Duodenal mucosa (tissue), 2 donors: ENCODE data around the gene HYOU1.
"Not testable (repeated sequence)": the region's sequence is repeated elsewhere in the genome, so short reads cannot be mapped to it uniquely, and the experiment has no call there.

Experiments used
- H3K27ac ChIP-seq: one replicate; pipeline ENCODE4 v1.7.0; 2013; ENCODE audit warnings: low read depth, low read length
- H3K27me3 ChIP-seq, 2 donors: one replicate each; pipeline ENCODE4 v1.7.0; 2013; ENCODE audit warnings: low read length in 2 of 2, control low read depth in 1 of 2; ENCODE audit not compliant: insufficient read depth in 2 of 2, control insufficient read depth in 1 of 2
- H3K36me3 ChIP-seq, 2 donors: one replicate each; pipeline ENCODE4 v1.7.0; 2013; ENCODE audit warnings: low read length in 2 of 2, control low read depth in 1 of 2; ENCODE audit not compliant: insufficient read depth in 2 of 2, control insufficient read depth in 1 of 2
- H3K4me1 ChIP-seq, 2 donors: one replicate each; pipeline ENCODE4 v1.7.0; 2013; ENCODE audit warnings: low read length in 2 of 2, control low read depth in 1 of 2; ENCODE audit not compliant: insufficient read depth in 2 of 2, control insufficient read depth in 1 of 2
- H3K4me3 ChIP-seq, 2 donors: one replicate each; pipeline ENCODE4 v1.7.0; 2013; ENCODE audit warnings: low read length in 2 of 2, low read depth in 1 of 2
- H3K9ac ChIP-seq, 2 donors: one replicate each; pipeline ENCODE4 v1.7.0; 2013; ENCODE audit warnings: low read length in 2 of 2, low read depth in 1 of 2
- H3K9me3 ChIP-seq, 2 donors: one replicate each; pipeline ENCODE4 v1.7.0; 2013; ENCODE audit warnings: low read length in 2 of 2, control low read depth in 1 of 2; ENCODE audit not compliant: control insufficient read depth in 1 of 2

HYOU1 gene

DNA sequence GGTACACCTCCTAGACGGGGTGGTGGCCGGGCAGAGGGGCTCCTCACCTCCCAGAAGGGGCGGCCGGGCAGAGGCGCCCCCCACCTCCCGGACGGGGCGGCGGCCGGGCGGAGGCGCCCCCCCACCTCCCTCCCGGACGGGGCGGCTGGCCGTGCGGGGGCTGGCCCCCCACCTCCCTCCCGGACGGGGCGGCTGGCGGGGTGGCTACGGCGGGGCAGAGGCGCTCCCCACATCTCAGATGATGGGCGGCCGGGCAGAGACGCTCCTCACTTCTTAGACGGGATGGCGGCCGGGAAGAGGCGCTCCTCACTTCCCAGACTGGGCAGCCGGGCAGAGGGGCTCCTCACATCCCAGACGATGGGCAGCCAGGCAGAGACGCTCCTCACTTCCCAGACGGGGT, 2.1 kb upstream of the HYOU1 start:
- not testable (repeated sequence) for H3K27me3 ChIP-seq, H3K9me3 ChIP-seq, H3K4me3 ChIP-seq, H3K9ac ChIP-seq, H3K27ac ChIP-seq
- Histone ChIP-seq H3K36me3 (peaks cover 12 to 13% of the 10 kb centered on the region in 2 donors), H3K4me1 (peaks cover 19 to 22% of the 10 kb centered on the region in 2 donors)

DNA sequence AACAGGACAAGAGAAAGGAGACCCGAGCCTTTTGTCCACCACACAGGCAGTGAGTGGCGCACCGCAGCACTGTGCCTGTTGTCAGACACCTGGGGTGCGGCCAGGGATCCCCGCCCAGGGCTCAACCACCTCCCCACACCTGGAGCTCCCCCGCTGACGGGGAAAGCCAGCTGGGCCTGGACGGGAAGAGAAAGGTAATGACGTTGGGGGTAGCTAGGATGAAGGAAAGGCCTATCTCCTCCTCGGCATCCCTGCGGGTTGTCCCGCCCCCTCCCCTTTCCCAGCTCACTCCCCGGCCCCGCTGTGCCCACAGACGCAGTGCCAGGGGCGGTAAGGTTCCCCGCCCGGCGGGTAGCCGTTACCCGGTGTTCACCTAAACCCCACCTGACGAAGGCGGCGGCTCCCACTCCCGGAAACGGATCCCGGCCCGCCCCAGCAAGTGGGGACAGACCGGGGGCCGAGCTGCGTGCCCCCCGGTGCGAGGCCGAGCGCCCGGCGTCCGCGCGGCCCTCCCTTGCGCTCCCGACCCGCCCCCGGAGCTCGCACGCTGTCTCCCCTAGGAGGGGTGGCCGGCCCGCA, 495 bp downstream of the HYOU1 start:
- H3K36me3 ChIP-seq: peaks cover 37 to 40% of the 10 kb centered on the region in 2 donors
- H3K27me3 ChIP-seq: no peaks in the 10 kb centered on the region
- peak overlapping the region; percentile 75 to 84 for H3K4me3 ChIP-seq
- H3K27ac ChIP-seq: peak overlapping the region; percentile 73
- H3K4me1 ChIP-seq: peaks cover 19 to 22% of the 10 kb centered on the region in 2 donors
- no peaks in the 10 kb centered on the region for H3K9me3 ChIP-seq
- H3K9ac ChIP-seq: peak overlapping the region; percentile 67 to 75

DNA sequence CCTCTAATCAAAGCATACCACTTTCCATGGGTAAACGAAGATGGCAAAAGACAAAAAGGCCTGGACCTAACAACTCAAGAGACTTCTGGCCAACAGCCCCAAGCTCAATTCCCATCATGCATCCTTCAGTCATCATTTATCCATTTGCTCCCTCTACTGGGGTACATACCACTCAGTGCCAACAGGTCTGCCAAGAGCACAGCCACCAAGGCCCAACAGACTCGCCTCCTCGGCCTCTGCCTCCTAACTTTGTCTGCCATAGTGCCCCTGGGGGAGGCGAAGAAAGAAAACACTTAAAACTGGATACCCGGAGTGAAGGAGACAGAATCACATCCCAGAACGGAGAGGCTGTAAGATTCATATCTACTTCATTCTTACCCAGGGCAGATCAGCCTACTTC, 1.1 kb downstream of the HYOU1 start:
- H3K27me3 ChIP-seq: no peaks in the 10 kb centered on the region
- H3K27ac ChIP-seq: no peak overlapping the region

DNA sequence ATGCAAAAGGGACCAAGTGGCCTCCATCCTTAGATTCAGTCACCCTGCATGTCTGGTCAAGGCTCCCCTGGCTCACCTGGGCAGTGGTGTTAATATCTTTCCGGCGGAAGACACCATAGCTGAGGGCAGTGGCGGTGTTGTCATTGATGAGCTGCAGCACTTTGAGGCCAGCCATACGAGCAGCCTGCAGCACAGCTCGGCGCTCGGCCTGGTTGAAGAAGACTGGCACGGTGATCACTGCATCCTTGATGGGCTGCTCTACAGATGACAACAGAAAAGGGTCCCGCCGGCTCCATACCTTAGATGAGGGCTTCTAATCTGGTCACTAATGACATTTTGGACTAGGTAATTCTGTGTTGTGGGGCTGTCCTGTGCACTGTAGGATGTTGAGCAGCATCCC, 2.6 kb downstream of the HYOU1 start:
- H3K27ac ChIP-seq: no peak overlapping the region
- H3K4me1 ChIP-seq: peaks cover 19 to 22% of the 10 kb centered on the region in 2 donors
- no peak overlapping the region for H3K4me3 ChIP-seq
- no peaks in the 10 kb centered on the region for H3K9me3 ChIP-seq
- no peaks in the 10 kb centered on the region for H3K27me3 ChIP-seq
- peaks cover 44 to 59% of the 10 kb centered on the region in 2 donors for H3K36me3 ChIP-seq
- H3K9ac ChIP-seq: no peak overlapping the region

More for the DNA sequence above, 1.1 kb downstream of the HYOU1 start:
- Histone ChIP-seq H3K4me3 (peak overlapping the region; percentile 75 to 84), H3K9me3 (no peaks in the 10 kb centered on the region), H3K4me1 (peaks cover 19 to 22% of the 10 kb centered on the region in 2 donors), H3K36me3 (peaks cover 40 to 46% of the 10 kb centered on the region in 2 donors), H3K9ac (peak overlapping the region; percentile 67 to 75)

DNA sequence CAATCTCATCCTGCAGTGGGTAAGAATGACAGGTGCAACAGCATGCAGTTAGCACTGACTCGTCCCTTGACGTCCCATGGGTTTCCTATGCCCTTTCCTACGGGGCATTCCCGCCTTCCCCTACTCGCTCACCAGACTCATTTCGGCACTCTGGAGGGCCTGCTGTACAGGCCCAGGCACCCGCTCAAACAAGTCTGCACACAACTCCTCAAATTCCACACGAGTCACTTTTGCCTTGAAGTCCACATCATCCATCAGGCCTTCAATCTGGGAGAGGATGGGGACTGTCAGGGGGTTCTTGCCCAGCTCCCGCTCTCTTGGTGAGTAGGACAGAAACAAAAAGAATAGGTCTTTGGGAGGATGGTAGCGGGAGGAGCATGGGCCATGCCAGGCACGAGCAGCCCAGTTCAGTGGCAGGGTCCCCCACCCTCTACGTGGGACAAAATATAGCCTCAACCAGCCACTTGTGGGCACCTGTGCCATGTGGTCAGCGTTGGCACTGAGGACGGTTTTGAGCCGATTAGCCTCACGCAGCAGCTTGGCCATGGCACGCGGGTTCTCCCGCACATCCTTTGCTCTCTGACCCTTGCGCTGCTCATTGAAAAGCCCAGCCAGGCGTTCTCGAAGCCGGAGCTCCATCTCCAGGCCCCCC, 4.7 kb downstream of the HYOU1 start:
- peaks cover 15 to 16% of the 10 kb centered on the region in 2 donors for H3K4me1 ChIP-seq
- no peak overlapping the region for H3K9ac ChIP-seq
- H3K9me3 ChIP-seq: no peaks in the 10 kb centered on the region
- H3K27ac ChIP-seq: no peak overlapping the region
- no peak overlapping the region for H3K4me3 ChIP-seq
- H3K36me3 ChIP-seq: peaks cover 62 to 81% of the 10 kb centered on the region in 2 donors
- no peaks in the 10 kb centered on the region for H3K27me3 ChIP-seq

DNA sequence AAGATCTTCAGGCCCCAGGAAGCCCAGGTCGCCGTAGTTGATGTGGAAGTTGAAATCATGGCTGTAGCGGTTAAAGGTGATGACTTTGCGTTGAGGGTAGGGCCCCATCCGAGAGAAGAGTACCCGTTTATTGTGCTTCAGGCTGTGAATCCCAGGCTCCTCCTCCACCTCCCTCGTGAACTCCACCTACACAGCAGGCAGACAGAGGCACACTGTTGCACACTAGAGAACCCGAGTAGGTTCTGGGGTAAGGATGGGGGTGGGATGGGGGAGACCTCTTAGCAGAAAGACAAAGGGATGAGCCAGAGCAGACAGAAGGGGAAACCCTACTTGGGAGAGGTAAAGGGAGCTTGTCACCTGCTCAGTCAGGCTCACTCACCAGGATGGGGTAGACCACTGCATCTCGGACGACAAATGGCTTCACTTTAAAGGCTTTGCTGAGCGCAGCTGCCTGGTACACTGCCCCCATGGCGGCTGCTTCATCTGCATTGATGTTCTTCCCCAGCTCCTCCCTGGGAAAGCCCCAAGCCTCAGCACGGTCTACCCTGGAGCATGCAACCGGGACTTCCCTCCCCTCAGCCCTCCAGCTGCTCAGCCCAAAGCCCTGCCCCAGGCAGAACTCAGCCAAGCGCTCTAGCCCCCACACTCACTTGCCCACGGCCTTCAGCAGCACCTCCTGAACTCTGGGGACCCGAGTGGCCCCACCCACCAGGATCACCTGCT, 5.4 kb downstream of the HYOU1 start:
- H3K9ac ChIP-seq: no peak overlapping the region
- no peaks in the 10 kb centered on the region for H3K9me3 ChIP-seq
- no peak overlapping the region for H3K4me3 ChIP-seq
- no peaks in the 10 kb centered on the region for H3K27me3 ChIP-seq
- peaks cover 15 to 16% of the 10 kb centered on the region in 2 donors for H3K4me1 ChIP-seq
- H3K36me3 ChIP-seq: peaks cover 66 to 88% of the 10 kb centered on the region in 2 donors
- no peak overlapping the region for H3K27ac ChIP-seq

DNA sequence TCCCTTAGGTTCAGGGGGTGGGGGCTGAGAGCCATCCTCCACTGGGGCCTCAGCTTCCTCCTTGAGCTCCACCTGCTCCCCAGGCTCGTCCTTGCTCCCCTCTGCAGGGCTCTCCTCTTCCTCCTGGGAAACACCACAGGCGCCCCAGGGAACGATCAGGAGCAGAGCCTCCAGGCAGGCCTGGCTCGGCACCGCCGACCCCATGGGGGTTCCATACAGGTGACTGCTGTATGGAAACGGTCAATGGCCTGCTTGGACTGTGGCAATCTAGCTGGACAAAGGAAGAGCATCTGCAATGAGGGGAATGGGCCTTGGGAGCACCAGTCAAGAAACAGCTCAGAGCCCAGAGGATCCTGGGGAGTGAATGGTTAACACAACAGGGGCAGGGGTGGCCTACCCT, 7.9 kb downstream of the HYOU1 start:
- Histone ChIP-seq H3K27me3 (no peaks in the 10 kb centered on the region), H3K9ac (no peak overlapping the region), H3K36me3 (peaks cover 63 to 98% of the 10 kb centered on the region in 2 donors), H3K27ac (no peak overlapping the region), H3K4me1 (no peaks in the 10 kb centered on the region), H3K9me3 (no peaks in the 10 kb centered on the region), H3K4me3 (no peak overlapping the region)

DNA sequence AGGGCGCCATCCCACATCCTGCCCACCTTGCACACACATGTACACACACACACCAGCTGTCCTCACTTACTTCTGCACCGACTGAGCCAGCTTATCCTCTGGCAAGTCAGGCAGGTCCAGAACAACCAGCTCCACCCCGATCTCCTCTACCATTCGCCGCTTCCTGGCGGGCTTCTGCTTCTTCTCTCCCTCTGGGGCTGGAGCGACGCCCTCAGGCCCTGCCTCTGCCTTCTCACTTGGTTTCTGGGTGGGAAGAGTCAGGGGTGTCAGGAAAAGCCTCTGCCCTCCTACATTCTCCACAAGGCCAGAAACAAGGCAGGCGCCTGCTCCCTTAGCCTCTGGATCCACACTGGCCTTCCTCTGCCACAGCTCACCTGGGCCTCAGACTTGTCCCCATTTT, 8.4 kb downstream of the HYOU1 start:
- no peaks in the 10 kb centered on the region for H3K9me3 ChIP-seq
- H3K4me3 ChIP-seq: no peak overlapping the region
- H3K36me3 ChIP-seq: peaks cover 59 to 93% of the 10 kb centered on the region in 2 donors
- H3K9ac ChIP-seq: no peak overlapping the region
- H3K27me3 ChIP-seq: no peaks in the 10 kb centered on the region
- no peaks in the 10 kb centered on the region for H3K4me1 ChIP-seq
- no peak overlapping the region for H3K27ac ChIP-seq

DNA sequence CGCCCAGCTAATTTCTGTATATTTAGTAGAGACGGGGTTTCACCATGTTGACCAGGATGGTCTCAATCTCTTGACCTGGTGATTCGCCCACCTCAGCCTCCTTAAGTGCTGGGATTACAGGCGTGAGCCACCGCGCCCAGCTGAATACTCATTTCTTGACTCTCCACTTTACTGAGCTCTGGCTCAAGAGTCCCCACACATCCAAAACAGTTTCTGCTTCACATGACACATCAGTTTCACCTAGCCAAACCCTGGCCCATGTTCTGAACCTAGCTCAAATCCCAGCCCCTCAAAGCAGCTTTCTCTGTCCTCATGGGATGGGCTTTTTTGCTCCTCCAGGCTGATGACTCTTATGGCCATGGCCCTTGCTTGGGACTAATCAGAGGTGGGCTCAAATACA, 9.8 kb downstream of the HYOU1 start:
- no peaks in the 10 kb centered on the region for H3K9me3 ChIP-seq
- no peak overlapping the region for H3K27ac ChIP-seq
- peaks cover 45 to 79% of the 10 kb centered on the region in 2 donors for H3K36me3 ChIP-seq
- no peak overlapping the region for H3K4me3 ChIP-seq
- H3K4me1 ChIP-seq: no peaks in the 10 kb centered on the region
- no peaks in the 10 kb centered on the region for H3K27me3 ChIP-seq
- no peak overlapping the region for H3K9ac ChIP-seq

DNA sequence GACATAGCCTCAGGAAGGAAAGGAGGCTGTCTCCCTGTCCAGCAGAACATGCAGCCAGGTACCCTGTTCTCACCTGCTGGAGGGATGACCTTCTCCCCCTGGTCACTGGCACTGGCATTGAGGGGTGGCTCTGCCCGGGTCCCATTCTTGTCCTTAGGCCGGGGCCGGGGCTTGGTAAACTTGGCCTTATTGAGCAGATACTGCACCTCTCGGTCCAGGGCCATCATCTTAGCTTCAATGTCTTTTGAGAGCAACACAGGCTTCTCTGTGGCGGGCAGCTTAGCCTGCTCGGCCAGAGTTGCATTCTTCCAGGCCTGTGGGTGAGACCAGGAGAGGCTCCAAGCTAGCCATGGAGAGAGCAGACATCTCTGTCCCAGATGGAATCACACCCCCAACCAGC, 10.5 kb downstream of the HYOU1 start:
- Histone ChIP-seq H3K27me3 (no peaks in the 10 kb centered on the region), H3K9me3 (no peaks in the 10 kb centered on the region), H3K27ac (no peak overlapping the region), H3K4me1 (no peaks in the 10 kb centered on the region), H3K4me3 (no peak overlapping the region), H3K36me3 (peaks cover 38 to 72% of the 10 kb centered on the region in 2 donors), H3K9ac (no peak overlapping the region)
